Activated naive CD4-positive, alpha-beta T cell treated with anti-CD3 and anti-CD28 coated beads, Interleukin-2, amount 50 U/mL, for 72 hours (primary cell): ENCODE data around the gene ST8SIA2. TPM values are rescaled to one million over a fixed set of nuclear protein-coding genes. Genes with fewer than 3 reads are reported as not detected.

Experiments used
- ATAC-seq, 2 donors: fragments of 150-1000 bp; cut with Tn5 transposase; 2 replicates each; pipeline ENCODE4 v1.10.0; 2021; ENCODE audit warnings: mild to moderate bottlenecking in 2 of 2, moderate library complexity in 2 of 2
- DNase-seq, 2 donors: peaks; one replicate each; pipeline ENCODE4 v3.0.0; 2021 to 2022; ENCODE audit warnings: low spot score in 2 of 2
- H3K27ac Mint-ChIP-seq, 2 donors: one replicate each; pipeline ENCODE4 v1.8.0; 2022; ENCODE audit warnings: mild to moderate bottlenecking in 2 of 2, mixed read lengths in 2 of 2
- H3K36me3 Mint-ChIP-seq, 2 donors: one replicate each; pipeline ENCODE4 v1.8.0; 2022; ENCODE audit warnings: mixed read lengths in 2 of 2
- H3K9me3 Mint-ChIP-seq, 2 donors: one replicate each; pipeline ENCODE4 v1.8.0; 2022; ENCODE audit warnings: mixed read lengths in 2 of 2
- total RNA-seq, 2 donors: library from RNA; stranded (reverse); gene quantifications; one replicate each; pipeline ENCODE4 v1.2.3, GENCODE V29; 2022

Gene ST8SIA2
- total RNA-seq, 2 donors from 2014 or later: not detected

DNA sequence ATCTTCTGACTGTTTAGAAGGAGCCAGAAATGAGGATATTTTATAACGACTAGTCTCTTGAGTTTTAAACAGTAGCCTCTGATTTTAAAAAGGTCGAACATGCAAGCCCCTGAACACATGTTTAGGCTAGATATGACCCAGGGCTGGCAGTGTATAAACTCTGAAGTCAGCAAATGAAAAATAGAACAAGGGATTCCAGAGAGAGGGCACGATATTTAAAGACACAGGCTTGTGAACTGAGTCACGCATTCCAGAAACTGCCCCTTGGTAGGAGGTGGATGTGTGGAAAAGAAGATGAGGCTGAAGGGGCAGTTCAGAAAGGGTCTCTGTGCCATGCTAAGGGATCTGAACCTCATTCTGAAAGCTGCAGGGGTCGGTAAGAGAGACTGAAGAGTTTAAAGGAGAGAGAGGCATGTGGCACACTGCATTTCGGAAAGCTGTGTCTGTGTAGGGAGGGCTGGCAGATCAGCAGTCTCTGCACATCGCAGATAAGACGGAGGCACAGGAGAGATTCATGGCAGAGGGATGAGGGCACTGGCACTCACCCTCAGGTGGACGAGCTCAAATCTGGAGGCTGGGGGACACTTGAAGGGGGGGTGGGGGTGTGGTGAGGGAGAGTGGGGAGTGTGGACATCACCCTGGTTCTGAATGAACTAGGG is 22.1 kb downstream of the ST8SIA2 start:
- DNase-seq (no peak), ATAC-seq (no peak)
- Mint-ChIP-seq H3K27ac (no peak overlapping the region), H3K9me3 (no peaks in the 10 kb centered on the region), H3K36me3 (no peaks in the 10 kb centered on the region)

DNA sequence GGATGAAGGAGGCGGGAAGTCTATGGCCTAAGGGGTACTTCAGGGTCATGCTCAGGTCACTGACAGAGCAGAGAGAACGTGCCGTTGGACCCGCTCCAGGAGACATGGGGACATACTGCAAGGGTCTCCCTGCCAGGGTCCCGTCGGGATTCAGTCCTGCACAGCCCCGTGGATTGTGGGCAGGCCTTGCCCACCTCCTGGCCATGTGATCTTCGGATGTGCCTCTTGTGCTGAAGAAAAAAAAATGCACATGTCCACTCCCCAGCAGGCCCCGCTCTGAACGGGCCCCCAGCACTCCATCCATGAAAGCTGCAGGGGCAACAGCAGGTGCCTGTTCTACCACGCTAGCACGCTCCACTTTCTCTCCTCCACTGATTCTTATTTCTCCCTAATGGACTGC is 22.9 kb downstream of the ST8SIA2 start:
- Mint-ChIP-seq H3K36me3 (no peaks in the 10 kb centered on the region), H3K27ac (no peak overlapping the region), H3K9me3 (no peaks in the 10 kb centered on the region)
- no peak for ATAC-seq
- no peak for DNase-seq

DNA sequence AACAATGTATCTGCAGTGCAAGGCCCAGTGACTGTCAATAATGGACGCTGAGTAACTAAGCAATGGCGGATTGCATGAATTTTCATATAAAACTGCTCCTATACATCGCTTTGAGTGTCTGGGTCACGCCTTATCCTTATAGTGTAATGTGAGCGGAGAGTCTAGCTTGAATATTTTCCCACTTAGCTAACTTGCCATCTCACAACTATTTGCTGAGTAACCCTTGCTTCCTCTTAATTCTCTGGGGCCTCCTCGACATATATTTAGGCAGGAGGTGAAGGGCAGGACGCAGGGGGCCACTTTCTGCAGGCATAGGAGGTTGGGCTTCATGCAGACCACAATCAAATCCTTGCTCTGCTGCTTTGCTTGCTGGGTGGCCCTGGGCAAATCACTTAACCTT is 24.0 kb downstream of the ST8SIA2 start:
- no peaks in the 10 kb centered on the region for H3K9me3 Mint-ChIP-seq
- H3K27ac Mint-ChIP-seq: no peak overlapping the region
- no peaks in the 10 kb centered on the region for H3K36me3 Mint-ChIP-seq
- DNase-seq: no peak
- no peak for ATAC-seq

DNA sequence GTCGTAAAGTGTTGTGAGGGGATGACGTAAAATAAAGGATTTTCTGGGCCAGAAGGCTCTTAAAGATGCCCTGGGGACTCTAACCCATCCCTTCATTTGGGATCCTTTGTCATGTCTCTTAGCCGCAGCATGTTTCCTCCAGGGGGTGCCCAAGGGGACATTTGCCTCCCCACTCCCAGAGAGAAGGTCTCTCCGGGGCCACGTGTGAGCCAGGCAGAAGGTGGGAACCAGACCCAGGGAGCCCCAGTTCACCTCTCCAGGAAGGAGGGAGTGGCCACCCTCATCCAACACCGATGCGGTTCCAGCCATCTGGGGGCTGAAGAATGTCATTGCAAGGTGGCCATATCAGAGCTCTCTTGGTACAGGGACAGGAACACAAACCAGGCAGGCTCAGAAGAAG is 25.2 kb downstream of the ST8SIA2 start:
- no peaks in the 10 kb centered on the region for H3K36me3 Mint-ChIP-seq
- H3K27ac Mint-ChIP-seq: no peak overlapping the region
- no peak for DNase-seq
- ATAC-seq: no peak
- no peaks in the 10 kb centered on the region for H3K9me3 Mint-ChIP-seq

DNA sequence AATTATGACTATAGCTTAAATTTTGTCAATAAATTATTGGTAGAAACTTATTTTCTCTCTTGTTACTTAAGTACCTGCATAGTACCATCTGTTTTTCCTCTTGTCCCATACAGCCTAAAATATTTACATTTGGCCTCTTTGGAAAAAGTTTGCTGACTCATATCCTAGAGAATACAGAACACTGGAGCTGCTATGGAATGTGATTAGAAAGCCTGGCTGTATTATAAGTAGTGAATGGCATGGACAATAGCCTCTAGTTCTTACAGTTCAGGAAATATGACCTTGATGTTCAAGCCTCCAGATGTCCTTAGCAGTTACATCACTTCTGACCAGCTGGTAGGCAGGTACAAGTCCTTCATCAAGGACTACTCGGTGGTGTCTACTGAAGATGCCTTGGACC is 28.3 kb downstream of the ST8SIA2 start:
- Mint-ChIP-seq H3K9me3 (no peaks in the 10 kb centered on the region), H3K36me3 (no peaks in the 10 kb centered on the region), H3K27ac (no peak overlapping the region)
- DNase-seq: no peak
- no peak for ATAC-seq

DNA sequence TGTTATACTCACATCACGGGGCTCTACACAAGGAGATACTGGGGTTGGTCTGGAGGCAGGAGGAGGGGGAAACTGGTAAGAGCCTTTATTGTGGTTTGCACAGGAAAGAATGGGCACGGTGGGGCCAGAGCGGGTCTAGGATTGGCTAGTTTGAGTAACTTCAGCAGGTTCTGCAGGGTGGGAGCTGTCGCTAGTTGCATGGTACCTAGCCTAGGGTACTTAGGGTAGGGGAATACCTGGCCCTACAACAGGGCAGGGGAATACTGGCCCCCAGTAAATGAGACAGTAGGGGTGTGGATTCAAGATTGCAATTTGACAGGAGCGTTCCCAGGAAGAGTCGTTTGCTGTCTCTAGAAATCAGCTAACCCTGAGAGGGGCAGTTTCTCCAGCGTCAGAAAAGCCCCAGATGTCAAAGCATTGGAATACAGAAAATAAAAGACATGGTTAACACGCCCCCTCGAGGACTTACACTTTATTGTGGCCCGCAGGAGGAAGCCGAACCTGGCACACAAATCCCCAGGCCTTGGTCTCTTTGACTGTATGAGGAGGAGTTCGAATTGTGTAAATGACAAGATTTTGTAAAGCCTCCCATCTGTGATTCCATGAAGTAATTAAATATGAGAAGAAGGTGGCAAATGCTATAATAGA is 32.0 kb downstream of the ST8SIA2 start:
- DNase-seq: no peak
- no peak for ATAC-seq
- H3K36me3 Mint-ChIP-seq: no peaks in the 10 kb centered on the region
- H3K27ac Mint-ChIP-seq: no peak overlapping the region
- H3K9me3 Mint-ChIP-seq: no peaks in the 10 kb centered on the region

DNA sequence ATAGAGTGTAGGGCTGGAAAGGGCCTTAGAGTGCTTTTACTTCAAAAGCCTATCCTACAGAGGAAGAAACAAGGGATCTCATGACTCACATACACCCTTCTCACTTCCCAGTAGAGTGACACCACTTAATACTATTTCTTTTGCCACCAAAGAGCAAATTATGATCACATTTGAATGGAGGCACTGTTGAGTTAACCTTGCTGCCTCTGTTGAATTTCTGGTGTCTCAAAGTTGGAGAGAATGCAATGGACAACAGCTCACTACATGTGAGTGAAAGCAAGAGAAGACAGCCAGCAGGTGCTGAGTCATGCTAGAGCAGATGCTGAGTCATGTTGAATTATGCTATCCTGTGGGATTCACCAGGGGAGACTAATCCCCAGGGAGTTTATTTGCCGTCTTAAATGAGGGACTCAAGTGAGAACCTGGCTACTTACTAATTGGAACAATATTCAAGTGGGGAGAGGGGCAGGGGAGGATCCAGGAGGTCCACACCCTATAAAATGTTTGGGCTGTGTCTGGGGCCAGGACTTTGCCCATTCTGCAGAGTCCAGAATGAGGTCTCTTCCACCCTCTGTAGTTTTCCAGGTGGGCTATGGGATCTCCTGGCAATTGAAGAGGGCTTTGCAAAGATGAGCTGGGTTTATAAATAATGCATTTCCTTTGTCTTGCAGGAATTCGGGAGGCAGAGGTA is 35.8 kb downstream of the ST8SIA2 start:
- no peak overlapping the region for H3K27ac Mint-ChIP-seq
- no peak for DNase-seq

DNA sequence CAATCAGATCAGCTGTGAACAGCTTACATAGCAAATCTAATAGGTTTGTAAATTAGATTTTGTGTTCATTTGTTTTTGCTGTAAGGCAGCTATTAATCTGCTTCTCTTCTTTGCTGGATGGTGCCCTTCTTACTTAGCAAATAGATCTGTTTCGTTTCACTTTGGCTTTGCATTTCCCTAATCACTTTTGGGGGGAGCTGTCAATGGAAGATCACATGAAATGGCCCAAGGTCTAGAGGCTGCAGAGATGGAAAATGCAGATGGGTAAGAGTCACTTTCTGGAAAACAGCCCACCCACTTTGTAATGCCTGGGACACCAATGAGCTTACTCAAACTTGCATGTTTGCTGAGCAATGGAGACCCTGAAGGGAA is 36.4 kb downstream of the ST8SIA2 start:
- no peak overlapping the region for H3K27ac Mint-ChIP-seq
- ATAC-seq (no peak), DNase-seq (no peak)
- H3K36me3 Mint-ChIP-seq: no peaks in the 10 kb centered on the region
- H3K9me3 Mint-ChIP-seq: no peaks in the 10 kb centered on the region

More for the DNA sequence above, 35.8 kb downstream of the ST8SIA2 start:
- no peaks in the 10 kb centered on the region for H3K36me3 Mint-ChIP-seq
- no peaks in the 10 kb centered on the region for H3K9me3 Mint-ChIP-seq
- ATAC-seq: no peak

DNA sequence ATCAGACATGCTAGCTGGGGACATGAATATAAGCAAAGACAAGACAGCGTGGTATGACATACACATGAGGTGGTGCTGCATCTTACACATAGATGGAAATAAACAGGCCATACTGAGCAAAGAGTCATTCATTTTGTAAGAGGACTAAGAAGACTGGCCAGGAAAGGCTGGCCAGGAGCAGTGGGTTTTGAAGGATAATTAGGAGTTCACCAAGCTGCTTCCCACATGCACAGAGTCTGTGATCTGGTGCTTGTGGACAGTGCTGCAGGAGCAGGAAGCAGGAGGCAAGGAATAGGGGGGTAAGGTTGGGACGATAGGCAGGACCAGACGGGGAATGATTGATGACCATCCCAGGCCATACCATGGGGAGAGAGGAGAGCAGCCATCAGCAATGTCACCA is 41.5 kb downstream of the ST8SIA2 start:
- Mint-ChIP-seq H3K9me3 (no peaks in the 10 kb centered on the region), H3K36me3 (no peaks in the 10 kb centered on the region), H3K27ac (no peak overlapping the region)
- DNase-seq (no peak), ATAC-seq (no peak)

DNA sequence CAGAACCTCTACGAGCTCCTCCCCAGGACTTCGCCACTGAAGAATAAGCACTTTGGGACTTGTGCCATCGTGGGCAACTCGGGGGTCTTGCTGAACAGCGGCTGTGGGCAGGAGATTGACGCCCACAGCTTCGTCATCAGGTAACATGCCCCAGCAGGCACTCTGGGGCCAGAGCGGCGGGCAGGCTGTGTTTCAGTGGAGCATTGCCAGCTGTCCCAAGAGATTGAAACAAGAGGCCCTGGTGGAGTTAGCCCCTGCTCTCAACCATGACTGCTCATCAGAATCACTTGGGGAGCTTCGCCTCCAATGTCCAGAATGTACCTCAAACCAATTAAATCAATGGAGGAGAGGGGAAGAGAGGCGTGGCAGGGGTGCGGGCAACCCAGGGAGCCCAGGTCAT is 44.8 kb downstream of the ST8SIA2 start:
- Mint-ChIP-seq H3K27ac (no peak overlapping the region), H3K9me3 (no peaks in the 10 kb centered on the region), H3K36me3 (no peaks in the 10 kb centered on the region)
- DNase-seq (no peak), ATAC-seq (no peak)

DNA sequence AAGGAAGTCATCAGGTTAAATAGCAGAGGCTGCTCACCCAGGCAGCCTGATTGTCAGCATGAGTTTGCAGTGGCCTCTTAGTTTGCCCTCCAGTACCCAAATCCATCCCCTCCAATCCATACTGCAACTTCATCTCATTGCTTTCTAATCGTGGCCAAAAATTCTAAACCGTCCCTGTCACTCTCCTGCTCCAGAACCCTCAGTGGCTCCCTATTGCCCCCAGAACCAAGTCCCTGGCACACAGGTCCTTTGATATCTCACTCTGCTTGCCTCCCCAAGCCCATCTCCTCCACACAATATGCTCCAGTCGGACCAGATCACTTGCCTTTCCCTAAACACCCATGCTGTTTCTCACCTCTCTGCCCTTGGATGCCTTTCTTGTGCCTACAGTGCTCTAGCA is 49.7 kb downstream of the ST8SIA2 start:
- ATAC-seq (no peak), DNase-seq (no peak)
- no peaks in the 10 kb centered on the region for H3K9me3 Mint-ChIP-seq
- H3K36me3 Mint-ChIP-seq: no peaks in the 10 kb centered on the region
- H3K27ac Mint-ChIP-seq: no peak overlapping the region

DNA sequence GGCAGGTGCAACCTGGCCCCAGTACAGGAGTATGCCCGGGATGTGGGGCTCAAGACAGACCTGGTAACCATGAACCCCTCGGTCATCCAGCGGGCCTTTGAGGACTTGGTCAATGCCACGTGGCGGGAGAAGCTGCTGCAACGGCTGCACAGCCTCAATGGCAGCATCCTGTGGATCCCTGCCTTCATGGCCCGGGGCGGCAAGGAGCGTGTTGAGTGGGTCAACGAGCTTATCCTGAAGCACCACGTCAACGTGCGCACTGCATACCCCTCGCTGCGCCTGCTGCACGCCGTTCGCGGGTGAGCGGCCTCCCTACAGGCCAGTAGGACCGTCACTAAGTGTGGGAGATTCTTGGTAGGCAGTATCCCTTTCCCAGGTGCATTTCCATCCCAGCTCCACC is 51.0 kb downstream of the ST8SIA2 start:
- no peak for DNase-seq

DNA sequence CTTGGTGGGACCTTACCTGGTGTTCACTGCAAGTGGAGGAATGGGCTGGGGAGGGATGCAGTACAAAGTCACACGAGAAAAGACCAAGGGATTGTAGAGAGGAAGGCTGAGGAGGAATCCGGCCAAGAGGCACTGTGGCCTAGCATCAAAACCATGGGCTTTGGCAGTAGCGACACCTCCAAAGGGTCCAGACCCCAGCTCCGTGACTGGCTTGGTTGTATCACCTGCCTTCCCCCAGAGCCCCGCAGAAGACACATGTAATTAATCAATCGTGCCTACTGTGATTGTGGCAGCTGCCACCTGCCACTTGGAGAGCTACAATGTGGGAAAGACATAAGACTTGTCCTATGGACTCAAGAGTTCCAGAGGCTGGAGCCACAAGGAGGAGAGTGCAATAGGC is 54.7 kb downstream of the ST8SIA2 start:
- Mint-ChIP-seq H3K27ac (no peak overlapping the region), H3K36me3 (no peaks in the 10 kb centered on the region), H3K9me3 (no peaks in the 10 kb centered on the region)
- no peak for ATAC-seq
- no peak for DNase-seq

More for the DNA sequence above, 51.0 kb downstream of the ST8SIA2 start:
- Mint-ChIP-seq H3K9me3 (no peaks in the 10 kb centered on the region), H3K36me3 (no peaks in the 10 kb centered on the region), H3K27ac (no peak overlapping the region)
- no peak for ATAC-seq

DNA sequence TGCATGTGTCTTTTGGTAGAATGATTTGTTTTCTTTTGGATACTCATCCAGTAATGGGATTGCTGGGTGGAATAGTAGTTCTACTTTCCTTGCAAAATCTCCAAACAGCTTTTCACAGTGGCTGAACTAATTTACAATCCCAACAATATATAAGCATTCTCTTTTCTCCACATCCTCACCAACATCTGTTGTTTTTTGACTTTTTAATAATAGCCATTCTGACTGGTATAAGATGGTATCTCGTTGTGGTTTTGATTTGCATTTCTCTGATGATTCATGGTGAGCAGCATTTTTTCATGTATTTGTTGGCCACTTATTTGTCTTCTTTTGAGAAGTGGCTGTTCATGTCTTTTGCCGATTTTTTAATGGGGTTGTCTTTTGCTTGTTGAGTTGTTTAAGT is 55.8 kb downstream of the ST8SIA2 start:
- ATAC-seq (no peak), DNase-seq (no peak)
- H3K9me3 Mint-ChIP-seq: no peaks in the 10 kb centered on the region
- no peaks in the 10 kb centered on the region for H3K36me3 Mint-ChIP-seq
- no peak overlapping the region for H3K27ac Mint-ChIP-seq

DNA sequence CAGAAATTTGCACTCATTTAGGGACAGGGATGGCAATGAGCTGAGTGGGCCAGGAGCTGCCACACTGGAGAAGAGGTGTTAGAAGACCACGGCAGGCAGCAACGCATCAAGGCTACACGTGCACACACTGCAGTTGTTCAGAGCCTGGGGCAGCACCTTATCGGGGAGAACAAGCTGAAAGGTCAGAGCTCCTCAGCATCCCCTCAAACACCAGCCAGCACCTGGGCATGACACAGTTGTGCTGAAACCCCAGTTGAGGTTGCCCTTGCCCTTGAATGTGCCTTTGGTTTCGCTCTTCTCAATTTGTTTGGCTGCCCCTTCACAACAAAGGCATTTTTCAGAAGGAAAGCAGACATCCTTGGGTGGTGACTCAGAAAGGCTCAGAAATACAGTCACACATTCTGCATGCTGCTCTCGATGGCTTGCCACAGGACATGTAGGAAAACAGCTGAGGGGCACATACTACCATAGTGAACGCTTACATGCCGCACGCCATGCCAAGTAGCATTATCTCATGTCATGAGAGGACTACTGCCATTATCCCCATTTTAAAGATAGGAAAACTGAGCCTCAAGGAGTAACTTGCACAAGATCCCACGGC is 57.6 kb downstream of the ST8SIA2 start:
- ATAC-seq (no peak), DNase-seq (no peak)
- Mint-ChIP-seq H3K36me3 (no peaks in the 10 kb centered on the region), H3K9me3 (no peaks in the 10 kb centered on the region), H3K27ac (no peak overlapping the region)

DNA sequence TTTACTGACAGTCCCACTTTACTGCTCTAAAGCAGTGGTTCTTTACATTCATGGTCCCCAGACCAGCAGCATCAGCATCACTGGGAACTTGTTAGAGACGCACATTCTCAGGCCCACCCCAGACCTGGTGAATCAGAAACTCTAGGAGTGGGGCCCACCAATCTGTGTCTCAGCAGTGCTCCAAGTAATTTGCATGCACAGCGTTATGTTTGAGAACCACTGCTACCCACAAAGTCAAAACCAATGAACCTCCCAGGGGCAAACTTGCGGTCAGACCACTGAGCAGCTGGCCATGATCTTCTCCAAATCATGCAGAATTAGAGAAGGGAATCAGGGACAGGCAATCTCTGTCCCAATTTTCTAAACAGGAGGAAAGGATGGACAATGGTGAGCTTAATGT is 58.5 kb downstream of the ST8SIA2 start:
- Mint-ChIP-seq H3K9me3 (no peaks in the 10 kb centered on the region), H3K36me3 (no peaks in the 10 kb centered on the region), H3K27ac (no peak overlapping the region)
- ATAC-seq (no peak), DNase-seq (no peak)

DNA sequence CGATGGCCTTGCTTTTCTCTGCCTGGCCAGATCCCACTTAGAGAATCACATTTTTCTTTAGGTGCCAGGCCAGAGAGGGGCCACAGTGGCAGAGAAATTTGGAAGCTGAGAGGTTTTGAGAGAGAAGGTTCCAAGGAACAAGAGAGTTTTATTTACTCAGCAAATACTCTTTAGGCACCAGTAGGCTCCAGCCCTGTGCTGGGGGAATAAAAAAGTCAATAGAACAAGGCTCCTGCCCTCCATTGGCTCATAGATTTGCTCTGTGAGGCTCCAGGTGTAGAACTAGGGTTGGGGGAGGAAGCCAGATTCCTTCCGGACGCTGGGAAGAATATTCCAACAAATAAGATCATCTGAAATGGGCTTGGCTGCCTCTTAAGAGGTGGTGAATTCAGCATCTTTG is 59.9 kb downstream of the ST8SIA2 start:
- ATAC-seq (no peak), DNase-seq (no peak)
- no peak overlapping the region for H3K27ac Mint-ChIP-seq

More for the DNA sequence above, 59.9 kb downstream of the ST8SIA2 start:
- no peaks in the 10 kb centered on the region for H3K9me3 Mint-ChIP-seq
- H3K36me3 Mint-ChIP-seq: no peaks in the 10 kb centered on the region
